ENCODE measurements around the gene ASIC4.

Gene ASIC4

GRCh38 chr2:219574484-219575311 lies 60.4 kb downstream of the ASIC4 start:
- H3K36me3 ChIP-seq (ENCODE audit: low read length) = no peaks in the 10 kb centered on the region
- H3K4me2 ChIP-seq (ENCODE audit: low read depth, low read length, poor library complexity, severe bottlenecking) = no peak overlapping the region
- H3K9ac ChIP-seq (ENCODE audit: low read length) = no peak overlapping the region
- no peaks in the 10 kb centered on the region for H3F3A ChIP-seq (ENCODE audit: insufficient read depth)
- TF ChIP-seq EZH2phosphoT487 (conservative IDR thresholded peaks at IDR 0.05; ENCODE audit: low read length) = no peak
- TF ChIP-seq CTCF (IDR thresholded peaks at IDR 0.05; ENCODE audit: insufficient read depth, low read length, poor library complexity, severe bottlenecking) = no peak
- no peaks in the 10 kb centered on the region for H3K9me3 ChIP-seq (ENCODE audit: insufficient read depth, low read length)
- H3K9me2 ChIP-seq (replicated peaks; ENCODE audit: insufficient read depth, low read length) = no peaks in the 10 kb centered on the region
- H3K4me3 ChIP-seq (ENCODE audit: insufficient read depth, low read length, poor library complexity, severe bottlenecking) = no peak overlapping the region
- no peaks in the 10 kb centered on the region for H4K20me1 ChIP-seq (ENCODE audit: low read depth, low read length)
- no peaks in the 10 kb centered on the region for H3K79me2 ChIP-seq (ENCODE audit: insufficient read depth, low read length)
- H3K27me3 ChIP-seq (ENCODE audit: low read length) = no peaks in the 10 kb centered on the region
- H2AFZ ChIP-seq (ENCODE audit: low read depth, low read length, severe bottlenecking) = no peak overlapping the region
- no peak overlapping the region for H3K27ac ChIP-seq (ENCODE audit: low read depth, low read length)

GRCh38 chr2:219575566-219576504 lies 61.6 kb downstream of the ASIC4 start:
- Histone ChIP-seq H3K27me3 (ENCODE audit: low read length) (no peaks in the 10 kb centered on the region), H3K4me3 (ENCODE audit: insufficient read depth, low read length, poor library complexity, severe bottlenecking) (no peak overlapping the region), H3K79me2 (ENCODE audit: insufficient read depth, low read length) (no peaks in the 10 kb centered on the region), H3K9me3 (ENCODE audit: insufficient read depth, low read length) (no peaks in the 10 kb centered on the region), H3K36me3 (ENCODE audit: low read length) (no peaks in the 10 kb centered on the region), H3K9ac (ENCODE audit: low read length) (no peak overlapping the region), H3K27ac (ENCODE audit: low read depth, low read length) (no peak overlapping the region), H3K9me2 (replicated peaks; ENCODE audit: insufficient read depth, low read length) (no peaks in the 10 kb centered on the region), H3F3A (ENCODE audit: insufficient read depth) (no peaks in the 10 kb centered on the region), H4K20me1 (ENCODE audit: low read depth, low read length) (no peaks in the 10 kb centered on the region), H2AFZ (ENCODE audit: low read depth, low read length, severe bottlenecking) (no peak overlapping the region), H3K4me2 (ENCODE audit: low read depth, low read length, poor library complexity, severe bottlenecking) (no peak overlapping the region)
- TF ChIP-seq CTCF (IDR thresholded peaks at IDR 0.05; ENCODE audit: insufficient read depth, low read length, poor library complexity, severe bottlenecking) = no peak
- TF ChIP-seq EZH2phosphoT487 (conservative IDR thresholded peaks at IDR 0.05; ENCODE audit: low read length) = no peak

GRCh38 chr2:219576505-219577388 lies 62.5 kb downstream of the ASIC4 start:
- H3K4me3 ChIP-seq (ENCODE audit: insufficient read depth, low read length, poor library complexity, severe bottlenecking) = no peak overlapping the region
- no peak overlapping the region for H3K4me2 ChIP-seq (ENCODE audit: low read depth, low read length, poor library complexity, severe bottlenecking)
- H3K9me3 ChIP-seq (ENCODE audit: insufficient read depth, low read length) = no peaks in the 10 kb centered on the region
- H3F3A ChIP-seq (ENCODE audit: insufficient read depth) = no peaks in the 10 kb centered on the region
- H3K36me3 ChIP-seq (ENCODE audit: low read length) = no peaks in the 10 kb centered on the region
- TF ChIP-seq CTCF (IDR thresholded peaks at IDR 0.05; ENCODE audit: insufficient read depth, low read length, poor library complexity, severe bottlenecking) (no peak), EZH2phosphoT487 (conservative IDR thresholded peaks at IDR 0.05; ENCODE audit: low read length) (no peak)
- H2AFZ ChIP-seq (ENCODE audit: low read depth, low read length, severe bottlenecking) = no peak overlapping the region
- H3K27me3 ChIP-seq (ENCODE audit: low read length) = no peaks in the 10 kb centered on the region
- H3K9ac ChIP-seq (ENCODE audit: low read length) = no peak overlapping the region
- no peak overlapping the region for H3K27ac ChIP-seq (ENCODE audit: low read depth, low read length)
- H3K79me2 ChIP-seq (ENCODE audit: insufficient read depth, low read length) = no peaks in the 10 kb centered on the region
- H3K9me2 ChIP-seq (replicated peaks; ENCODE audit: insufficient read depth, low read length) = no peaks in the 10 kb centered on the region
- H4K20me1 ChIP-seq (ENCODE audit: low read depth, low read length) = no peaks in the 10 kb centered on the region
